Measurements from ENCODE around the gene SND1.

Gene SND1

GRCh38 chr7:127816354-127817190 is 164.6 kb downstream of the SND1 start:
- Histone ChIP-seq H3K4me3 (ENCODE audit: control insufficient read depth in 1 of 7, extremely low read depth in 1 of 7, insufficient read depth in 4 of 7, low read depth in 2 of 7, low read length in 6 of 7) (no peak overlapping the region), H3K27ac (ENCODE audit: insufficient read depth in 1 of 2, low read depth in 1 of 2, low read length in 2 of 2, poor library complexity in 1 of 2, severe bottlenecking in 2 of 2) (no peak overlapping the region), H3K4me1 (ENCODE audit: control extremely low read depth in 1 of 4, control insufficient read depth in 4 of 4, insufficient read depth in 4 of 4, low read length in 3 of 4) (peaks cover 9 to 25% (median 12%) of the 10 kb centered on the region in 4 experiments), H3K36me3 (ENCODE audit: control insufficient read depth in 4 of 4, insufficient read depth in 4 of 4, low read length in 3 of 4) (peaks cover 0 to 4% (median 2%) of the 10 kb centered on the region in 4 experiments), H3K9me3 (ENCODE audit: control extremely low read depth in 1 of 5, control insufficient read depth in 4 of 5, insufficient read depth in 2 of 5, low read depth in 1 of 5, low read length in 4 of 5) (no peaks in the 10 kb centered on the region), H3K27me3 (replicated peaks in 2 of 5; ENCODE audit: control insufficient read depth in 4 of 5, insufficient read depth in 5 of 5, low read length in 4 of 5) (no peaks in the 10 kb centered on the region)
- ChIA-PET POLR2A (no interaction called here), CTCF (interaction anchor here (1.3 kb wide), 2 partner anchors 12 to 24 kb away, joined by 3 to 4 read pairs; no protein-coding TSS in a partner anchor)
- WGBS (ENCODE audit: insufficient coverage): 100% methylated on average over 3 of the region's 5 CpGs
- no peak for DNase-seq

- H3K9me3 ChIP-seq (ENCODE audit: control extremely low read depth in 1 of 5, control insufficient read depth in 4 of 5, insufficient read depth in 2 of 5, low read depth in 1 of 5, low read length in 4 of 5): no peaks in the 10 kb centered on the region
- H3K36me3 ChIP-seq (ENCODE audit: control insufficient read depth in 4 of 4, insufficient read depth in 4 of 4, low read length in 3 of 4): peaks cover 0 to 3% (median 0%) of the 10 kb centered on the region in 4 experiments
- H3K4me3 ChIP-seq (ENCODE audit: control insufficient read depth in 1 of 7, extremely low read depth in 1 of 7, insufficient read depth in 4 of 7, low read depth in 2 of 7, low read length in 6 of 7): no peak overlapping the region
- CTCF ChIA-PET: no interaction called here
- WGBS (ENCODE audit: insufficient coverage): 100% methylated on average over 1 of the region's 3 CpGs
- H3K27ac ChIP-seq (ENCODE audit: insufficient read depth in 1 of 2, low read depth in 1 of 2, low read length in 2 of 2, poor library complexity in 1 of 2, severe bottlenecking in 2 of 2): no peak overlapping the region
- no peak for DNase-seq
- POLR2A ChIA-PET: no interaction called here
- H3K27me3 ChIP-seq (replicated peaks in 2 of 5; ENCODE audit: control insufficient read depth in 4 of 5, insufficient read depth in 5 of 5, low read length in 4 of 5): no peaks in the 10 kb centered on the region
- H3K4me1 ChIP-seq (ENCODE audit: control extremely low read depth in 1 of 4, control insufficient read depth in 4 of 4, insufficient read depth in 4 of 4, low read length in 3 of 4): peaks cover 9 to 25% (median 12%) of the 10 kb centered on the region in 4 experiments
These were observed 165.5 kb downstream of the SND1 start for GRCh38 chr7:127817466-127817865.

GRCh38 chr7:127818306-127818705 is 166.3 kb downstream of the SND1 start:
- CTCF ChIA-PET: no interaction called here
- no peak overlapping the region for H3K27ac ChIP-seq (ENCODE audit: insufficient read depth in 1 of 2, low read depth in 1 of 2, low read length in 2 of 2, poor library complexity in 1 of 2, severe bottlenecking in 2 of 2)
- H3K27me3 ChIP-seq (replicated peaks in 2 of 5; ENCODE audit: control insufficient read depth in 4 of 5, insufficient read depth in 5 of 5, low read length in 4 of 5): no peaks in the 10 kb centered on the region
- peaks cover 9 to 31% (median 14%) of the 10 kb centered on the region in 4 experiments for H3K4me1 ChIP-seq (ENCODE audit: control extremely low read depth in 1 of 4, control insufficient read depth in 4 of 4, insufficient read depth in 4 of 4, low read length in 3 of 4)
- peaks cover 0 to 3% (median 0%) of the 10 kb centered on the region in 4 experiments for H3K36me3 ChIP-seq (ENCODE audit: control insufficient read depth in 4 of 4, insufficient read depth in 4 of 4, low read length in 3 of 4)
- DNase-seq: no peak
- 100% methylated on average over 2 of the region's 2 CpGs for WGBS (ENCODE audit: insufficient coverage)
- POLR2A ChIA-PET: no interaction called here
- no peaks in the 10 kb centered on the region for H3K9me3 ChIP-seq (ENCODE audit: control extremely low read depth in 1 of 5, control insufficient read depth in 4 of 5, insufficient read depth in 2 of 5, low read depth in 1 of 5, low read length in 4 of 5)
- no peak overlapping the region for H3K4me3 ChIP-seq (ENCODE audit: control insufficient read depth in 1 of 7, extremely low read depth in 1 of 7, insufficient read depth in 4 of 7, low read depth in 2 of 7, low read length in 6 of 7)

- DNase-seq: peak; percentile 21 to 77 (median 72)
- Histone ChIP-seq H3K4me1 (ENCODE audit: control extremely low read depth in 1 of 4, control insufficient read depth in 4 of 4, insufficient read depth in 4 of 4, low read length in 3 of 4) (peaks cover 9 to 34% (median 14%) of the 10 kb centered on the region in 4 experiments), H3K27me3 (replicated peaks in 2 of 5; ENCODE audit: control insufficient read depth in 4 of 5, insufficient read depth in 5 of 5, low read length in 4 of 5) (no peaks in the 10 kb centered on the region), H3K4me3 (ENCODE audit: control insufficient read depth in 1 of 7, extremely low read depth in 1 of 7, insufficient read depth in 4 of 7, low read depth in 2 of 7, low read length in 6 of 7) (peak overlapping the region in 1 of 7 experiments; percentile 6), H3K36me3 (ENCODE audit: control insufficient read depth in 4 of 4, insufficient read depth in 4 of 4, low read length in 3 of 4) (peaks cover 0 to 3% (median 0%) of the 10 kb centered on the region in 4 experiments), H3K9me3 (ENCODE audit: control extremely low read depth in 1 of 5, control insufficient read depth in 4 of 5, insufficient read depth in 2 of 5, low read depth in 1 of 5, low read length in 4 of 5) (no peaks in the 10 kb centered on the region), H3K27ac (ENCODE audit: insufficient read depth in 1 of 2, low read depth in 1 of 2, low read length in 2 of 2, poor library complexity in 1 of 2, severe bottlenecking in 2 of 2) (no peak overlapping the region)
- POLR2A ChIA-PET: no interaction called here
- CTCF ChIA-PET: interaction anchor here (0.6 kb wide), 1 partner anchor 83 kb away, joined by 3 read pairs; no protein-coding TSS in a partner anchor
- WGBS (ENCODE audit: insufficient coverage): 60% methylated on average over 2 of the region's 4 CpGs
These were observed 168.2 kb downstream of the SND1 start for GRCh38 chr7:127819975-127820731.

GRCh38 chr7:127820732-127821085 is 168.7 kb downstream of the SND1 start:
- DNase-seq: no peak

GRCh38 chr7:127821146-127821545 is 169.2 kb downstream of the SND1 start:
- H3K4me3 ChIP-seq (ENCODE audit: control insufficient read depth in 1 of 7, extremely low read depth in 1 of 7, insufficient read depth in 4 of 7, low read depth in 2 of 7, low read length in 6 of 7): no peak overlapping the region
- CTCF ChIA-PET: interaction anchor here (0.6 kb wide), 1 partner anchor 82 kb away, joined by 3 read pairs; no protein-coding TSS in a partner anchor
- DNase-seq: no peak
- no peaks in the 10 kb centered on the region for H3K9me3 ChIP-seq (ENCODE audit: control extremely low read depth in 1 of 5, control insufficient read depth in 4 of 5, insufficient read depth in 2 of 5, low read depth in 1 of 5, low read length in 4 of 5)
- peaks cover 0 to 3% (median 0%) of the 10 kb centered on the region in 4 experiments for H3K36me3 ChIP-seq (ENCODE audit: control insufficient read depth in 4 of 4, insufficient read depth in 4 of 4, low read length in 3 of 4)
- no peak overlapping the region for H3K27ac ChIP-seq (ENCODE audit: insufficient read depth in 1 of 2, low read depth in 1 of 2, low read length in 2 of 2, poor library complexity in 1 of 2, severe bottlenecking in 2 of 2)
- POLR2A ChIA-PET: no interaction called here
- no peaks in the 10 kb centered on the region for H3K27me3 ChIP-seq (replicated peaks in 2 of 5; ENCODE audit: control insufficient read depth in 4 of 5, insufficient read depth in 5 of 5, low read length in 4 of 5)
- peaks cover 9 to 34% (median 14%) of the 10 kb centered on the region in 4 experiments for H3K4me1 ChIP-seq (ENCODE audit: control extremely low read depth in 1 of 4, control insufficient read depth in 4 of 4, insufficient read depth in 4 of 4, low read length in 3 of 4)
- WGBS (ENCODE audit: insufficient coverage): no CpG with 5 or more reads among the region's 1 CpG

More at GRCh38 chr7:127820732-127821085, 168.7 kb downstream of the SND1 start:
- no peaks in the 10 kb centered on the region for H3K9me3 ChIP-seq (ENCODE audit: control extremely low read depth in 1 of 5, control insufficient read depth in 4 of 5, insufficient read depth in 2 of 5, low read depth in 1 of 5, low read length in 4 of 5)
- no peak overlapping the region for H3K4me3 ChIP-seq (ENCODE audit: control insufficient read depth in 1 of 7, extremely low read depth in 1 of 7, insufficient read depth in 4 of 7, low read depth in 2 of 7, low read length in 6 of 7)
- WGBS (ENCODE audit: insufficient coverage): no CpG with 5 or more reads among the region's 2 CpGs
- ChIA-PET CTCF (interaction anchor here (0.6 kb wide), 1 partner anchor 82 kb away, joined by 3 read pairs; no protein-coding TSS in a partner anchor), POLR2A (no interaction called here)
- H3K36me3 ChIP-seq (ENCODE audit: control insufficient read depth in 4 of 4, insufficient read depth in 4 of 4, low read length in 3 of 4): peaks cover 0 to 3% (median 0%) of the 10 kb centered on the region in 4 experiments
- H3K27ac ChIP-seq (ENCODE audit: insufficient read depth in 1 of 2, low read depth in 1 of 2, low read length in 2 of 2, poor library complexity in 1 of 2, severe bottlenecking in 2 of 2): no peak overlapping the region
- no peaks in the 10 kb centered on the region for H3K27me3 ChIP-seq (replicated peaks in 2 of 5; ENCODE audit: control insufficient read depth in 4 of 5, insufficient read depth in 5 of 5, low read length in 4 of 5)
- peaks cover 9 to 34% (median 14%) of the 10 kb centered on the region in 4 experiments for H3K4me1 ChIP-seq (ENCODE audit: control extremely low read depth in 1 of 4, control insufficient read depth in 4 of 4, insufficient read depth in 4 of 4, low read length in 3 of 4)

All from common myeloid progenitor, CD34-positive (primary cell).